Neuron (in vitro differentiated cells): ENCODE results near the gene PIK3R5.

Source experiments
- H2AFZ ChIP-seq: one replicate; pipeline ENCODE4 v1.6.1; 2013; ENCODE audit warnings: low read depth, mild to moderate bottlenecking, inconsistent platforms, low read length, moderate library complexity
- H3K27me3 ChIP-seq: one replicate; pipeline ENCODE4 v1.6.1; 2013; ENCODE audit warnings: low read length; ENCODE audit not compliant: insufficient read depth
- H3K36me3 ChIP-seq: one replicate; pipeline ENCODE4 v1.6.1; 2013; ENCODE audit warnings: low read length; ENCODE audit not compliant: insufficient read depth
- H3K4me1 ChIP-seq: one replicate; pipeline ENCODE4 v1.6.1; 2013; ENCODE audit warnings: low read length; ENCODE audit not compliant: insufficient read depth
- H3K4me3 ChIP-seq: 2 replicates; pipeline ENCODE4 v1.5.1; 2013; ENCODE audit warnings: mild to moderate bottlenecking, low read length, moderate library complexity
- H3K9me3 ChIP-seq: one replicate; pipeline ENCODE4 v1.6.1; 2013; ENCODE audit warnings: low read length

The PIK3R5 gene

DNA sequence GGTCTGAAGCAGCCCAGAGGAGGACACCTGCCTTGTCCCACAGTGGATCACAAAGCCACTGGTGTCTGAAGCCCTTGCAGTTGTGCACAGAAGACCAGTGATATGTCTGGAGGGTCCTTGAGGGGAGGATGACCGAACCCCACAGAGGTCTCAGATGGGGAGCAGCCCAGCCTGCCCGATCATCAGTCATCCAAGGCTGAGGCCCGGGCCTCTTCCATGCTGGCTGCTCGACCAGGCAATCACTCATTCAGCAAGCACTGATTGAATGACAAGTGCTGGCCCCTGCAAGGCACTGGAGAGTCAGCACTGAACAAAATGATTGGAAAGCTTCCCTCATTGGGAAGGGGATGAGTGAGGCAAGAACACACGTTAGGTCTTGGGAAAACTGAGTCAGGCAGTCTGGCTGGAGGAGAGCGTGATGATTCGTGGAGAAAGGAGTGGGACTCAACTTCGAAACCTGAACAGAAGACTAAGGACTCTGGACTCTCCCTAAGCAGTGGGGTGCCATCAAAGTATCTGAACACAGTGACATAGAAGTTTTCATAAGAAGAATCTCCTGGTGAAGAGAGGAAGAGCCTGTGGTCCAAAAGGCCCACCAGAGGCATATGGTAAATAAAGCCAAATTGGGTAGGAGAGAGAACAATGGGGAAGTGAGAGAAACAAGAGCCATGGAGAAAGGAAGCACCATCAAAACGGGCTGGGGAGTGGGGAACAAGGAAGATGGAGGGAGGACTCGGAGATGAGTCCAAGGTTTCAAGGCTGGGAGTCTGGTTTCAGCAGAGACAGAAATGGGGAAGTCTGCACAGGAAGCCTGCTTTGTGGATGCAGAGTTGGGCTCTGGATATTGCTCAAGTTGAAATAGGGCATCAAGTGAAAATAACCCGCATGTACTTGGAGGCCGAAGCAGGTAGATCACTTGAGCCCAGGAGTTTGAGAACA is 10.2 kb downstream of the PIK3R5 start:
- no peaks in the 10 kb centered on the region for H3K36me3 ChIP-seq
- no peaks in the 10 kb centered on the region for H3K4me1 ChIP-seq
- no peak overlapping the region for H2AFZ ChIP-seq
- no peaks in the 10 kb centered on the region for H3K27me3 ChIP-seq
- H3K9me3 ChIP-seq, result no peaks in the 10 kb centered on the region
- no peak overlapping the region for H3K4me3 ChIP-seq

GRCh38 chr17:8954339-8954738 is 11.2 kb downstream of the PIK3R5 start:
- H3K27me3 ChIP-seq, result no peaks in the 10 kb centered on the region
- no peaks in the 10 kb centered on the region for H3K9me3 ChIP-seq
- no peaks in the 10 kb centered on the region for H3K4me1 ChIP-seq
- no peak overlapping the region for H2AFZ ChIP-seq
- H3K36me3 ChIP-seq, result no peaks in the 10 kb centered on the region
- H3K4me3 ChIP-seq, result no peak overlapping the region

- Histone ChIP-seq H3K4me3 (no peak overlapping the region), H3K4me1 (no peaks in the 10 kb centered on the region), H3K36me3 (no peaks in the 10 kb centered on the region), H2AFZ (no peak overlapping the region), H3K9me3 (no peaks in the 10 kb centered on the region), H3K27me3 (no peaks in the 10 kb centered on the region)
Observed at GRCh38 chr17:8953156-8953885, 12.2 kb downstream of the PIK3R5 start.

- Histone ChIP-seq H3K4me1 (no peaks in the 10 kb centered on the region), H3K27me3 (no peaks in the 10 kb centered on the region), H3K9me3 (no peaks in the 10 kb centered on the region), H3K36me3 (no peaks in the 10 kb centered on the region), H3K4me3 (no peak overlapping the region), H2AFZ (no peak overlapping the region)
Observed at GRCh38 chr17:8952191-8952590, 13.3 kb downstream of the PIK3R5 start.

- Histone ChIP-seq H3K36me3 (no peaks in the 10 kb centered on the region), H3K9me3 (no peaks in the 10 kb centered on the region), H3K27me3 (no peaks in the 10 kb centered on the region), H3K4me3 (no peak overlapping the region), H2AFZ (no peak overlapping the region), H3K4me1 (no peaks in the 10 kb centered on the region)
Observed at GRCh38 chr17:8951206-8951605, 14.3 kb downstream of the PIK3R5 start.

DNA sequence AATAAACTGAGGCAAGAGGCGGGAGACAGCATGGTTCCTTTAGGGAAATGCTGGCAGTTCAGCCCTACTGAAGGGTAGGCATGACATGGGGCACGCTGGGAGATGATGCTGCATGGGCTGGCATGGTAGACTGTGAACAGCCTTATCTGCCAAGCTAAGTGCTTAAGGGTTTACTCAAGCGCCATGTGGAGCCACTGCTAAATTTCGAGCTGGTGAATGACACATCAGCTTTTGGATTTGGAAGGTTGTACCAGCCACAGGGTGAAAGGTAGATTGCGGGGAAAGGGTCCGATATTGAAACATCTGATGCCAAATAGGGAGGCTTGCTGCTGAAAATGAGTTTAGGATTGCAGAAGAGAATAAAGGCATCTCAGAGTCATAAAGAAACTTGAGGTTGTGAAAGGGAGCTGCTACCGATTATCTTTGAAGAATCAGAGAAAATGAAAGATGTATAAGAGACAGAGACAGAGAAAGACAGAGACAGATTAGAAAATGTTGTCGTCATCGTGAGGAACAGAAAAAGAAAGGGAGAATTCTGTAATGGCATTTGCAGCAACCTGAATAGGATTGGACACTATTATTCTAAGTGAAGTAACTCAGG is 16.3 kb downstream of the PIK3R5 start:
- H3K36me3 ChIP-seq, result no peaks in the 10 kb centered on the region
- no peaks in the 10 kb centered on the region for H3K9me3 ChIP-seq
- H3K4me1 ChIP-seq, result no peaks in the 10 kb centered on the region
- no peak overlapping the region for H2AFZ ChIP-seq
- no peak overlapping the region for H3K4me3 ChIP-seq
- H3K27me3 ChIP-seq, result no peaks in the 10 kb centered on the region

DNA sequence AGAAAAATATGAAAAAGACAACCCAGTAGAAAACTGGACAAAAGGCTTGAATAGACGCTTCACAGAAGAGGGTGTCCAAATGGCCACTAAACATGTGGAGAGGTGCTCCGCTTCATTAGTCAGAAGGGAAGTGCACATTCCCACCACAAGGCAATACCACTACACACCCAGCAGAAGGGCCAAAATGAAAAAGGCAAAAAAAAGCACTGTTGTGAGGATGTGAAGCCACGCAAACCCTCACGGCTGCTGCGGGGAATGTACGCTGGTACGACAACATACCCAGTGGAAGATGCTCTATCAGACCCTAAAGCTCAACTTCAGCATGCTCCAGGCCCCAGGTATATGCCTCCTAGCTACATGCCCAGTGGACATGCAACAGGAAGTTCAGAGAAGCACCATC is 17.0 kb downstream of the PIK3R5 start:
- H3K4me3 ChIP-seq, result no peak overlapping the region
- no peaks in the 10 kb centered on the region for H3K36me3 ChIP-seq
- no peaks in the 10 kb centered on the region for H3K27me3 ChIP-seq
- no peaks in the 10 kb centered on the region for H3K9me3 ChIP-seq
- no peak overlapping the region for H2AFZ ChIP-seq
- no peaks in the 10 kb centered on the region for H3K4me1 ChIP-seq

GRCh38 chr17:8947201-8947600 is 18.3 kb downstream of the PIK3R5 start:
- no peaks in the 10 kb centered on the region for H3K4me1 ChIP-seq
- H2AFZ ChIP-seq, result no peak overlapping the region
- H3K4me3 ChIP-seq, result no peak overlapping the region
- H3K27me3 ChIP-seq, result no peaks in the 10 kb centered on the region
- no peaks in the 10 kb centered on the region for H3K9me3 ChIP-seq
- no peaks in the 10 kb centered on the region for H3K36me3 ChIP-seq

DNA sequence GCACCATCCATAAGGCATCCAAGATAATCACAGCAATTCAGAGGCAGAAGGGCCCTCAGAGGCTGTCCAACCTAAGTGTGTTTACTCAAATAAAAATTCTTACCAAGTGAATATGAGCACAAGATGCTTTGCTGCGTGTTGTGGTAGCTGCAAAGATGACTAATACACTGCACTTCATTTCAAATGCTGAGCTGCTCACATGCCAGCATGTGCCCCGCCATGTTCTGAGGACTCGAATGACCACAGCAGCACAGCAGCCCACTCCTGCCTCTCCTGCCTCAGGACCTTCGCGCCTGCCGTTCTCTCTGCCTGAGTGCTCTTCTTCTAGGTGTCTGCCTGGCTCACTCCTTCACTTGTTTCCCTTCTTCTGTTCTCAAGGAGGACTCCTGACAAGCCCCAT is 19.0 kb downstream of the PIK3R5 start:
- Histone ChIP-seq H3K27me3 (no peaks in the 10 kb centered on the region), H3K9me3 (no peaks in the 10 kb centered on the region), H3K36me3 (no peaks in the 10 kb centered on the region), H3K4me3 (no peak overlapping the region), H2AFZ (no peak overlapping the region), H3K4me1 (no peaks in the 10 kb centered on the region)

GRCh38 chr17:8946071-8946470 is 19.4 kb downstream of the PIK3R5 start:
- Histone ChIP-seq H3K4me3 (no peak overlapping the region), H2AFZ (no peak overlapping the region), H3K9me3 (no peaks in the 10 kb centered on the region), H3K36me3 (no peaks in the 10 kb centered on the region), H3K4me1 (no peaks in the 10 kb centered on the region), H3K27me3 (no peaks in the 10 kb centered on the region)

DNA sequence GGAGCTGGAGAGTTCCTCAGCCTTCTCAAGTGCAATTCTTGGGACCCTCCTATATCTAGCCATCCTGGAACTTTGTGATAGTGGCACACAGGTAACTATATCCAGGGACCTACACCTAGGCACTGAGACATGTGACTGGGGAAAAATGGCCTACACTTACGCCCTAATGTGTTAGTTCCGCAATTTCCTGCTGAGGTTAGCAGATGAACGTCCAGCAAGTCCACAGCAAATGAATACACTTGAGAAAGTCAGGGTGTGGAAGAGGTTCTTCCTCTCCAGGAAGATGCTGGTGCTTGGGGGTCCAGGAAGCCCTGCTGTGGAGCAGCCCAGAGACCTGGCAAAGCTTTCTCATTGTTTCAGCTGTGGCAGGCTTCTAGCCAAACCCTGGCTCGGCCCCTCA is 20.8 kb downstream of the PIK3R5 start:
- Histone ChIP-seq H2AFZ (no peak overlapping the region), H3K4me1 (no peaks in the 10 kb centered on the region), H3K27me3 (no peaks in the 10 kb centered on the region), H3K4me3 (no peak overlapping the region), H3K9me3 (no peaks in the 10 kb centered on the region), H3K36me3 (no peaks in the 10 kb centered on the region)

DNA sequence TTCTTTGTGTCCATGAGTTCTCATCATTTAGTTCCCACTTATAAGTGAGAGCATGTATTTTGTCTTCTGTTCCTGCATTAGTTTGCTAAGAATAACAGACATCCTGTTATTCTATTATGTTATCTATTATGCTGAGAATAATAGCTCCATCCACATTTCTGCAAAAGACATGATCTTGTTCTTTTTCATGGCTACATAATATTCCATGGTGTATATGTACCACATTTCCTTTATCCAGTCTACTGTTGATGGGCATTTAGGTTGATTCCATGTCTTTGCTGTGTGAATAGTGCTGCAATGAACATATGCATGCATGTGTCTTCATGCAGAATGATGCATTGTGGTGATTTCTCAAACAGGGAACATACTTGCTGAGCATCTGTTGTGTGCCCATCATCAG is 21.4 kb downstream of the PIK3R5 start:
- H3K27me3 ChIP-seq, result no peaks in the 10 kb centered on the region
- H3K9me3 ChIP-seq, result no peaks in the 10 kb centered on the region
- H3K4me1 ChIP-seq, result no peaks in the 10 kb centered on the region
- no peaks in the 10 kb centered on the region for H3K36me3 ChIP-seq
- no peak overlapping the region for H2AFZ ChIP-seq
- no peak overlapping the region for H3K4me3 ChIP-seq

DNA sequence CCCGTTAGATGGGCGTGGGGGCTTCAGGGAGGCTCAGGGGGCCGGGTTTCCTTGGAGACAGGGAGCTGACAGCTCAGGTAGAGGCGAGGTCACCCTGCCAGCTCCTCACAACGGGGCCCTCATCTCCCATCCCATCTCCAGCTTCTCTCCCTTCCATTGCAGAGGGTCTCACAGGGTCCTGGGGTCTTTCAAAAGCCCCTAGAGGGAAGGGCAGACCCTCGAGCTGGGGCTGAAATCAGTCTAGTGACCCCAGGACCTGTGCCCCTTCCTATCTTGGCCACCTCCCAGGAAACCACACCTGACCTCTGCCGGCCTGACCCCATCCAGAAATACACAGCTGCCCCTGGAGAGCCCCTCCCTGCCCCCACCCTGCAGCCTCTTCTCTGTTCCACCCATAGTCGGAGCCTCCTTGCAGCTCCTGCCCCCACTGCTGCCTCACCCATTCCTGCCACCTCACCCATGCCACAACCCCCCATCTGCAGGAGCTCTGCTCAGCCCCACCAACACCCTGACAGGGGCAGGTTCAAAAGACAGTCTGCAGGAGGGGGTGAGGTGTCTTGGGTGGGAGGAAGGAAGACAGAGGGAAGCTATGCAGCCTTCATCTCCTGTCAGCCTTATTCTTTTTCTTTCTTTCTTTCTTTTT is 23.4 kb downstream of the PIK3R5 start:
- Histone ChIP-seq H3K4me1 (no peaks in the 10 kb centered on the region), H3K9me3 (no peaks in the 10 kb centered on the region), H3K4me3 (no peak overlapping the region), H3K36me3 (no peaks in the 10 kb centered on the region), H2AFZ (no peak overlapping the region), H3K27me3 (no peaks in the 10 kb centered on the region)
